ENCODE measurements around the gene DRD3.

Gene DRD3

GRCh38 chr3:114120211-114120610 lies 58.6 kb downstream of the DRD3 start:
- peak; percentile 29 for DNase-seq (ENCODE audit: low read depth)

- DNase-seq (ENCODE audit: low read depth): no peak
Observed at GRCh38 chr3:114119776-114120175, 59.1 kb downstream of the DRD3 start.

- no peak for DNase-seq (ENCODE audit: low read depth)
Observed at GRCh38 chr3:114115143-114115542, 63.7 kb downstream of the DRD3 start.

- DNase-seq (ENCODE audit: low read depth): no peak
Observed at GRCh38 chr3:114114719-114115118, 64.1 kb downstream of the DRD3 start.

- no peak for DNase-seq (ENCODE audit: low read depth)
Observed at GRCh38 chr3:114112696-114113095, 66.2 kb downstream of the DRD3 start.

GRCh38 chr3:114111060-114111770 lies 67.6 kb downstream of the DRD3 start:
- DNase-seq (ENCODE audit: low read depth): no peak

- no peak for DNase-seq (ENCODE audit: low read depth)
Observed at GRCh38 chr3:114110439-114110838, 68.4 kb downstream of the DRD3 start.

GRCh38 chr3:114108137-114108536 lies 70.7 kb downstream of the DRD3 start:
- DNase-seq (ENCODE audit: low read depth): no peak

GRCh38 chr3:114104414-114104813 lies 74.4 kb downstream of the DRD3 start:
- peak; percentile 13 for DNase-seq (ENCODE audit: low read depth)

- no peak for DNase-seq (ENCODE audit: low read depth)
Observed at GRCh38 chr3:114103858-114104257, 75.0 kb downstream of the DRD3 start.

- DNase-seq (ENCODE audit: low read depth): no peak
Observed at GRCh38 chr3:114103181-114103580, 75.7 kb downstream of the DRD3 start.

GRCh38 chr3:114101101-114101500 lies 77.8 kb downstream of the DRD3 start:
- DNase-seq (ENCODE audit: low read depth): no peak

- DNase-seq (ENCODE audit: low read depth): no peak
Observed at GRCh38 chr3:114095796-114096195, 83.1 kb downstream of the DRD3 start.

- DNase-seq (ENCODE audit: low read depth): peak; percentile 83
Observed at GRCh38 chr3:114093596-114093995, 85.3 kb downstream of the DRD3 start.

GRCh38 chr3:114093016-114093380 lies 85.9 kb downstream of the DRD3 start:
- DNase-seq (ENCODE audit: low read depth): no peak

- DNase-seq (ENCODE audit: low read depth): no peak
Observed at GRCh38 chr3:114092151-114093015, 86.5 kb downstream of the DRD3 start.

GRCh38 chr3:114089675-114090074 lies 89.2 kb downstream of the DRD3 start:
- DNase-seq (ENCODE audit: low read depth): no peak

- no peak for DNase-seq (ENCODE audit: low read depth)
Observed at GRCh38 chr3:114086356-114086755, 92.5 kb downstream of the DRD3 start.

GRCh38 chr3:114083112-114083511 lies 95.7 kb downstream of the DRD3 start:
- no peak for DNase-seq (ENCODE audit: low read depth)

GRCh38 chr3:114081037-114081436 lies 97.8 kb downstream of the DRD3 start:
- DNase-seq (ENCODE audit: low read depth): no peak

- no peak for DNase-seq (ENCODE audit: low read depth)
Observed at GRCh38 chr3:114080201-114080600, 98.7 kb downstream of the DRD3 start.

- peak; percentile 53 for DNase-seq (ENCODE audit: low read depth)
Observed at GRCh38 chr3:114079761-114080160, 99.1 kb downstream of the DRD3 start.

GRCh38 chr3:114078126-114078525 lies 100.7 kb downstream of the DRD3 start:
- no peak for DNase-seq (ENCODE audit: low read depth)

Data from amniotic epithelial cell (primary cell).